ENCODE data around the gene PUM1. TPM values are rescaled to one million over a fixed set of nuclear protein-coding genes. Genes with fewer than 3 reads are reported as not detected.
"Not testable (repeated sequence)": the region's sequence is repeated elsewhere in the genome, so short reads cannot be mapped to it uniquely, and the experiment has no call there.

PUM1 gene
- total RNA-seq, 2 experiments from 2014 or later: 91.0 to 94.9 TPM

- CTCF ChIA-PET; DNase-seq; H3K4me3 Mint-ChIP-seq; ATAC-seq; POLR2A ChIA-PET; H3K27me3 Mint-ChIP-seq (ENCODE audit: low read depth); H3K27ac Mint-ChIP-seq; H3K9me3 Mint-ChIP-seq (ENCODE audit: insufficient read depth): not testable (repeated sequence)
- H3K36me3 Mint-ChIP-seq (ENCODE audit: low read depth): peaks cover 65% of the 10 kb centered on the region
- peaks cover 28% of the 10 kb centered on the region for H3K4me1 Mint-ChIP-seq (ENCODE audit: low read depth)
These were observed 116.1 kb downstream of the PUM1 start for GRCh38 chr1:30949487-30949838.

GRCh38 chr1:30948813-30949486 lies 116.6 kb downstream of the PUM1 start:
- H3K9me3 Mint-ChIP-seq (ENCODE audit: insufficient read depth); H3K4me3 Mint-ChIP-seq; H3K27me3 Mint-ChIP-seq (ENCODE audit: low read depth); POLR2A ChIA-PET; CTCF ChIA-PET; ATAC-seq; H3K27ac Mint-ChIP-seq; DNase-seq: not testable (repeated sequence)
- Mint-ChIP-seq H3K36me3 (ENCODE audit: low read depth) (peaks cover 64% of the 10 kb centered on the region), H3K4me1 (ENCODE audit: low read depth) (peaks cover 25% of the 10 kb centered on the region)

GRCh38 chr1:30948278-30948677 lies 117.2 kb downstream of the PUM1 start:
- H3K36me3 Mint-ChIP-seq (ENCODE audit: low read depth): peaks cover 63% of the 10 kb centered on the region
- no peaks in the 10 kb centered on the region for H3K27me3 Mint-ChIP-seq (ENCODE audit: low read depth)
- H3K4me3 Mint-ChIP-seq: no peak overlapping the region
- POLR2A ChIA-PET: no interaction called here
- no peak overlapping the region for H3K27ac Mint-ChIP-seq
- CTCF ChIA-PET: no interaction called here
- DNase-seq (no peak), ATAC-seq (no peak)
- H3K4me1 Mint-ChIP-seq (ENCODE audit: low read depth): peaks cover 19% of the 10 kb centered on the region
- H3K9me3 Mint-ChIP-seq (ENCODE audit: insufficient read depth): no peaks in the 10 kb centered on the region

- Mint-ChIP-seq H3K4me3 (no peak overlapping the region), H3K27ac (no peak overlapping the region), H3K9me3 (ENCODE audit: insufficient read depth) (no peaks in the 10 kb centered on the region), H3K36me3 (ENCODE audit: low read depth) (peaks cover 61% of the 10 kb centered on the region), H3K4me1 (ENCODE audit: low read depth) (peaks cover 12% of the 10 kb centered on the region), H3K27me3 (ENCODE audit: low read depth) (no peaks in the 10 kb centered on the region)
- CTCF ChIA-PET: interaction anchor here (1.1 kb wide), 1 partner anchor 15 kb away, joined by 3 read pairs; no protein-coding TSS in a partner anchor
- no peak for ATAC-seq
- POLR2A ChIA-PET: no interaction called here
- no peak for DNase-seq
These were observed 118.3 kb downstream of the PUM1 start for GRCh38 chr1:30947212-30947611.

GRCh38 chr1:30942326-30942963 lies 123.1 kb downstream of the PUM1 start:
- no peak overlapping the region for H3K4me3 Mint-ChIP-seq
- H3K9me3 Mint-ChIP-seq (ENCODE audit: insufficient read depth): no peaks in the 10 kb centered on the region
- H3K27me3 Mint-ChIP-seq (ENCODE audit: low read depth): no peaks in the 10 kb centered on the region
- POLR2A ChIA-PET: no interaction called here
- peaks cover 50% of the 10 kb centered on the region for H3K36me3 Mint-ChIP-seq (ENCODE audit: low read depth)
- CTCF ChIA-PET: interaction anchor here (1.6 to 1.7 kb wide), 2 partner anchors 14 to 163 kb away, joined by 3 to 9 read pairs; no protein-coding TSS in a partner anchor
- no peak overlapping the region for H3K27ac Mint-ChIP-seq
- H3K4me1 Mint-ChIP-seq (ENCODE audit: low read depth): no peaks in the 10 kb centered on the region
- ATAC-seq (no peak), DNase-seq (no peak)

- Mint-ChIP-seq H3K4me3 (no peak overlapping the region), H3K9me3 (ENCODE audit: insufficient read depth) (no peaks in the 10 kb centered on the region), H3K27me3 (ENCODE audit: low read depth) (no peaks in the 10 kb centered on the region), H3K27ac (no peak overlapping the region), H3K36me3 (ENCODE audit: low read depth) (peaks cover 56% of the 10 kb centered on the region), H3K4me1 (ENCODE audit: low read depth) (no peaks in the 10 kb centered on the region)
- POLR2A ChIA-PET: no interaction called here
- DNase-seq (no peak), ATAC-seq (no peak)
- CTCF ChIA-PET: interaction anchor here (1.1 to 1.9 kb wide), 2 partner anchors 12 to 44 kb away, joined by 3 to 9 read pairs; no protein-coding TSS in a partner anchor
These were observed 125.0 kb downstream of the PUM1 start for GRCh38 chr1:30940541-30940940.

- Mint-ChIP-seq H3K27me3 (ENCODE audit: low read depth) (no peaks in the 10 kb centered on the region), H3K27ac (peak overlapping the region; percentile 36), H3K9me3 (ENCODE audit: insufficient read depth) (no peaks in the 10 kb centered on the region), H3K4me3 (no peak overlapping the region), H3K36me3 (ENCODE audit: low read depth) (peaks cover 52% of the 10 kb centered on the region), H3K4me1 (ENCODE audit: low read depth) (no peaks in the 10 kb centered on the region)
- CTCF ChIA-PET: no interaction called here
- POLR2A ChIA-PET: no interaction called here
- ATAC-seq (no peak), DNase-seq (no peak)
These were observed 128.9 kb downstream of the PUM1 start for GRCh38 chr1:30936541-30937171.

GRCh38 chr1:30935758-30936157 lies 129.8 kb downstream of the PUM1 start:
- H3K4me3 Mint-ChIP-seq; H3K9me3 Mint-ChIP-seq (ENCODE audit: insufficient read depth); H3K27me3 Mint-ChIP-seq (ENCODE audit: low read depth); H3K4me1 Mint-ChIP-seq (ENCODE audit: low read depth); ATAC-seq; POLR2A ChIA-PET; DNase-seq; H3K27ac Mint-ChIP-seq; CTCF ChIA-PET: not testable (repeated sequence)
- peaks cover 53% of the 10 kb centered on the region for H3K36me3 Mint-ChIP-seq (ENCODE audit: low read depth)

GRCh38 chr1:30934613-30935012 lies 130.9 kb downstream of the PUM1 start:
- H3K4me3 Mint-ChIP-seq: no peak overlapping the region
- no peak for DNase-seq
- peaks cover 47% of the 10 kb centered on the region for H3K36me3 Mint-ChIP-seq (ENCODE audit: low read depth)
- no peaks in the 10 kb centered on the region for H3K9me3 Mint-ChIP-seq (ENCODE audit: insufficient read depth)
- ChIA-PET CTCF (interaction anchor here (7.7 kb wide), 1 partner anchor 132 kb away, joined by 81 read pairs; no protein-coding TSS in a partner anchor), POLR2A (no interaction called here)
- ATAC-seq: no peak
- no peaks in the 10 kb centered on the region for H3K4me1 Mint-ChIP-seq (ENCODE audit: low read depth)
- H3K27ac Mint-ChIP-seq: peak overlapping the region; percentile 13
- H3K27me3 Mint-ChIP-seq (ENCODE audit: low read depth): no peaks in the 10 kb centered on the region

GRCh38 chr1:30933874-30934252 lies 131.7 kb downstream of the PUM1 start:
- ChIA-PET CTCF (interaction anchor here (1.1 to 7.7 kb wide), 3 partner anchors 132 to 228 kb away, joined by 3 to 81 read pairs (median 5); no protein-coding TSS in a partner anchor), POLR2A (no interaction called here)
- ATAC-seq (no peak), DNase-seq (no peak)
- Mint-ChIP-seq H3K9me3 (ENCODE audit: insufficient read depth) (no peaks in the 10 kb centered on the region), H3K4me1 (ENCODE audit: low read depth) (peaks cover 5% of the 10 kb centered on the region), H3K27me3 (ENCODE audit: low read depth) (no peaks in the 10 kb centered on the region), H3K27ac (no peak overlapping the region), H3K36me3 (ENCODE audit: low read depth) (peaks cover 40% of the 10 kb centered on the region), H3K4me3 (no peak overlapping the region)

- ChIA-PET POLR2A (no interaction called here), CTCF (interaction anchor here (0.9 to 7.7 kb wide), 7 partner anchors 56 to 464 kb away, joined by 3 to 81 read pairs (median 4); no protein-coding TSS in a partner anchor)
- peaks cover 27% of the 10 kb centered on the region for H3K36me3 Mint-ChIP-seq (ENCODE audit: low read depth)
- H3K27me3 Mint-ChIP-seq (ENCODE audit: low read depth): no peaks in the 10 kb centered on the region
- H3K9me3 Mint-ChIP-seq (ENCODE audit: insufficient read depth): no peaks in the 10 kb centered on the region
- H3K27ac Mint-ChIP-seq: no peak overlapping the region
- ATAC-seq (no peak), DNase-seq (no peak)
- H3K4me1 Mint-ChIP-seq (ENCODE audit: low read depth): peaks cover 8% of the 10 kb centered on the region
- H3K4me3 Mint-ChIP-seq: no peak overlapping the region
These were observed 134.8 kb downstream of the PUM1 start for GRCh38 chr1:30930631-30931173.

Measured in activated CD8-positive, alpha-beta T cell treated with anti-CD3 and anti-CD28 coated beads, Interleukin-2, amount 10 ng/mL, durations not matched to agents 7 days and 5 days (primary cell).